ENCODE data around the gene ZNF654.
A peak's percentile ranks its signal among the peaks of the same experiment; 100 is the strongest.
"Not testable (repeated sequence)": the region's sequence is repeated elsewhere in the genome, so short reads cannot be mapped to it uniquely, and the experiment has no call there.

ZNF654 gene

GRCh38 chr3:88148651-88149050 is 89.6 kb downstream of the ZNF654 start:
- no peak for DNase-seq

- peak; percentile 44 for DNase-seq
Measured at GRCh38 chr3:88149101-88149508, 90.0 kb downstream of the ZNF654 start.

GRCh38 chr3:88149509-88150362 is 90.7 kb downstream of the ZNF654 start, which contains the start of gene C3orf38:
Gene C3orf38 (plus strand): TSS chr3:88149959. CDS start chr3:88150053, 94 bp downstream.
- DNase-seq: peak; percentile 90

- peak; percentile 43 for DNase-seq
Measured at GRCh38 chr3:88150371-88150770, 91.3 kb downstream of the ZNF654 start.

- DNase-seq: no peak
Measured at GRCh38 chr3:88150806-88151205, 91.8 kb downstream of the ZNF654 start.

GRCh38 chr3:88151358-88151757 is 92.3 kb downstream of the ZNF654 start:
- DNase-seq: no peak

GRCh38 chr3:88152841-88153240 is 93.8 kb downstream of the ZNF654 start:
- DNase-seq: no peak

GRCh38 chr3:88166419-88166971 is 107.4 kb downstream of the ZNF654 start:
- DNase-seq: no peak

GRCh38 chr3:88167173-88167572 is 108.1 kb downstream of the ZNF654 start:
- no peak for DNase-seq

- DNase-seq: no peak
Measured at GRCh38 chr3:88167704-88168103, 108.6 kb downstream of the ZNF654 start.

GRCh38 chr3:88168171-88168570 is 109.1 kb downstream of the ZNF654 start:
- DNase-seq: no peak

- peak; percentile 20 for DNase-seq
Measured at GRCh38 chr3:88180398-88180999, 121.4 kb downstream of the ZNF654 start.

- DNase-seq: not testable (repeated sequence)
Measured at GRCh38 chr3:88182165-88182918, 123.3 kb downstream of the ZNF654 start.

GRCh38 chr3:88188436-88188835 is 129.4 kb downstream of the ZNF654 start:
- no peak for DNase-seq

- DNase-seq: no peak
Measured at GRCh38 chr3:88189361-88189810, 130.3 kb downstream of the ZNF654 start.

- no peak for DNase-seq
Measured at GRCh38 chr3:88191872-88192409, 132.9 kb downstream of the ZNF654 start.

- DNase-seq: no peak
Measured at GRCh38 chr3:88192631-88193030, 133.6 kb downstream of the ZNF654 start.

Measured in NCI-H1105 treated with DMSO at 0.1 percent for 48 hours (cell line).